ENCODE measurements around the gene UPF3A. TPM values are rescaled to one million over a fixed set of nuclear protein-coding genes. Genes with fewer than 3 reads are reported as not detected.

The UPF3A gene
- total RNA-seq, 4 donors from 2014 or later = 19.1 to 42.5 (median 25.6) TPM

DNA sequence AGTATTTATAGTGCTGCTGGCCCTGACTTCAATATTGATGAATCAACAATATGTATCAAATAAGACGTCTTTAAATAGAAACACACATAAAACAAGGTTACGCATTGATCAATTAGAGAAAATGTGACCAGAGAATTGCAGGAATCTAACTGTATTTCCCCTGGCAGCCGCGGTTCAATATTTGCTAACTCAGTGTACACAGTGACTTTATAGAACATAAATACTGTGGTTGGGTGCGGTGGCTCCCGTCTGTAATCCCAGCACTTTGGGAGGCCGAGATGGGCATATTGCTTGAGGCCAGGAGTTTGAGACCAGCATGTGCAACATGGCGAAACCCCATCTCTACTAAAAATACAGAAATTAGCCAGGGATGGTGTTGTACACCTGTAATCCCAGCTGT is 22.8 kb upstream of the UPF3A start:
- H3K27me3 ChIP-seq = no peaks in the 10 kb centered on the region
- H3K4me3 ChIP-seq = no peak overlapping the region
- H3K9me3 ChIP-seq = no peaks in the 10 kb centered on the region
- peaks cover 13 to 100% (median 19%) of the 10 kb centered on the region in 3 donors for H3K36me3 ChIP-seq
- WGBS, 2 donors = 96% methylated on average over 8 of the region's 8 CpGs
- TF ChIP-seq, protein P1, sequence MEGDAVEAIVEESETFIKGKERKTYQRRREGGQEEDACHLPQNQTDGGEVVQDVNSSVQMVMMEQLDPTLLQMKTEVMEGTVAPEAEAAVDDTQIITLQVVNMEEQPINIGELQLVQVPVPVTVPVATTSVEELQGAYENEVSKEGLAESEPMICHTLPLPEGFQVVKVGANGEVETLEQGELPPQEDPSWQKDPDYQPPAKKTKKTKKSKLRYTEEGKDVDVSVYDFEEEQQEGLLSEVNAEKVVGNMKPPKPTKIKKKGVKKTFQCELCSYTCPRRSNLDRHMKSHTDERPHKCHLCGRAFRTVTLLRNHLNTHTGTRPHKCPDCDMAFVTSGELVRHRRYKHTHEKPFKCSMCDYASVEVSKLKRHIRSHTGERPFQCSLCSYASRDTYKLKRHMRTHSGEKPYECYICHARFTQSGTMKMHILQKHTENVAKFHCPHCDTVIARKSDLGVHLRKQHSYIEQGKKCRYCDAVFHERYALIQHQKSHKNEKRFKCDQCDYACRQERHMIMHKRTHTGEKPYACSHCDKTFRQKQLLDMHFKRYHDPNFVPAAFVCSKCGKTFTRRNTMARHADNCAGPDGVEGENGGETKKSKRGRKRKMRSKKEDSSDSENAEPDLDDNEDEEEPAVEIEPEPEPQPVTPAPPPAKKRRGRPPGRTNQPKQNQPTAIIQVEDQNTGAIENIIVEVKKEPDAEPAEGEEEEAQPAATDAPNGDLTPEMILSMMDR (IDR thresholded peaks at IDR 0.05) = no peak
- no peak for TF ChIP-seq POLR2A (IDR thresholded peaks at IDR 0.05)
- no peak for DNase-seq
- intact Hi-C loops (cut with DNase I) = no loop called here
- no peak overlapping the region for H3K27ac ChIP-seq
- no peaks in the 10 kb centered on the region for H3K4me1 ChIP-seq

DNA sequence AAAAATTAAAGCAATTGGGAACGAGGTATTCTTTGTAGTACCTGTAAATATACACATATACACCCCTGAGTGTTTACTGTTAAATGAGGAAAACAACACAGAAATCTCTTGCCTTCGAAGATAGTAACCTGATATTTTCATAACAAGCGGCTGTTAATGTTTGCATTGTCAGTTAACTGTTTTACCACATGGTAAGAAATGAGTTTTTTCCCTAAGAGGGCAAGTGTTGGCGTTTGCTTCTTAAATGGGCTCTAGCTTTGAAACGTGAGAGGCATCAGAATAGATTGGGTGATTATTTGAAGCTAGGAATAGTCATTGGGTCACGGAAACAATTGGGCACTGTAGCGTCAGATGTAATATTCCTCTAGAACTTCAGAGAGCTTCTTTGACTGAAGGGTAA is 22.0 kb upstream of the UPF3A start:
- Histone ChIP-seq H3K36me3 (peaks cover 13 to 100% (median 27%) of the 10 kb centered on the region in 3 donors), H3K27me3 (no peaks in the 10 kb centered on the region), H3K9me3 (no peaks in the 10 kb centered on the region), H3K27ac (no peak overlapping the region), H3K4me3 (no peak overlapping the region), H3K4me1 (no peaks in the 10 kb centered on the region)
- no peak for DNase-seq
- 82% methylated on average over 7 of the region's 7 CpGs for WGBS, 2 donors
- intact Hi-C loops (cut with DNase I) = no loop called here
- TF ChIP-seq, protein P1 (IDR thresholded peaks at IDR 0.05) = no peak
- TF ChIP-seq POLR2A (IDR thresholded peaks at IDR 0.05) = no peak

DNA sequence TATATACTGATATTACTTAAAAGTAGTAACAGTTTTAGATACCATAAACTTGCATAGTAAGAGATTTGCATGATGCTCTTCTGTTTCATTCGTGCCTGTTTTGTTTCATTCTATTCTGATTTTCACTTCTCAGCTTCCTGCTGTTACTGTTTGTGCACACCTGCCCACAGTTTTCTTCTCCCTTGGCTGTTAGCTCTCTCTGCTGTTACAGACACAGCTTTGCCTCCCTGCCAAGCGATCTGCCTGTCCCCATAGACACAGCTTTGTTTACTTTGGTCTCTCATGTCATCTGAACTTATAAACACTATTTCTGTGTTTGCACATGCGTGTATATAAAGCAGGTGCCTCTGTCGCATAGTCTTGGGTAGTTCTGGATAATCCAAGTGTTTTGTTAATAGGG is 21.4 kb upstream of the UPF3A start:
- no peak for DNase-seq
- Histone ChIP-seq H3K36me3 (peaks cover 13 to 100% (median 28%) of the 10 kb centered on the region in 3 donors), H3K27me3 (no peaks in the 10 kb centered on the region), H3K9me3 (no peaks in the 10 kb centered on the region), H3K4me1 (no peaks in the 10 kb centered on the region), H3K27ac (no peak overlapping the region), H3K4me3 (no peak overlapping the region)
- WGBS, 2 donors = 64 to 78% methylated on average over 4 of the region's 4 CpGs
- TF ChIP-seq, protein P1 (IDR thresholded peaks at IDR 0.05) = no peak
- no peak for TF ChIP-seq POLR2A (IDR thresholded peaks at IDR 0.05)
- intact Hi-C loops (cut with DNase I) = no loop called here

DNA sequence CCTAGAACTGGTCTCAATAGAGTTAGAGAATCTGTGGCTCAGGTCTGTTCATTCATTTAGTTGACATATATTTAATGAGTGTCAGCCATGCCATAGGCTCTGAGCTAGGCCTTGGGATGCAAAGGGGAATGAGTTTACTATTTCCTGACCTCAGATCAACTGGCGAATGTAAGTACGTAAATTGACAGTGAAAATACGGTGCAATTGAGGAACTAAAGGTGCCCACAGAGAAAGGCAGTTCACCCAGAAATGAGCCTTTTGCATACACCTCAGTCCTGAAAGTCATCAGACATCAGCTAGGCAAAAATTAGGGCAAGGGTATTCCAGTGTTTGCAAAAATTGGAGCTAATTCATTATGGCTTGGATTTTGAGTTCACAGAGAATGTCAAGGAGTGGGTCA is 20.6 kb upstream of the UPF3A start:
- no peak for TF ChIP-seq POLR2A (IDR thresholded peaks at IDR 0.05)
- TF ChIP-seq, protein P1 (IDR thresholded peaks at IDR 0.05) = no peak
- H3K9me3 ChIP-seq = no peaks in the 10 kb centered on the region
- H3K36me3 ChIP-seq = peaks cover 13 to 100% (median 31%) of the 10 kb centered on the region in 3 donors
- no peaks in the 10 kb centered on the region for H3K27me3 ChIP-seq
- intact Hi-C loops (cut with DNase I) = no loop called here
- no peak overlapping the region for H3K27ac ChIP-seq
- 86 to 89% methylated on average over 3 of the region's 3 CpGs for WGBS, 2 donors
- DNase-seq = no peak
- no peaks in the 10 kb centered on the region for H3K4me1 ChIP-seq
- H3K4me3 ChIP-seq = no peak overlapping the region

DNA sequence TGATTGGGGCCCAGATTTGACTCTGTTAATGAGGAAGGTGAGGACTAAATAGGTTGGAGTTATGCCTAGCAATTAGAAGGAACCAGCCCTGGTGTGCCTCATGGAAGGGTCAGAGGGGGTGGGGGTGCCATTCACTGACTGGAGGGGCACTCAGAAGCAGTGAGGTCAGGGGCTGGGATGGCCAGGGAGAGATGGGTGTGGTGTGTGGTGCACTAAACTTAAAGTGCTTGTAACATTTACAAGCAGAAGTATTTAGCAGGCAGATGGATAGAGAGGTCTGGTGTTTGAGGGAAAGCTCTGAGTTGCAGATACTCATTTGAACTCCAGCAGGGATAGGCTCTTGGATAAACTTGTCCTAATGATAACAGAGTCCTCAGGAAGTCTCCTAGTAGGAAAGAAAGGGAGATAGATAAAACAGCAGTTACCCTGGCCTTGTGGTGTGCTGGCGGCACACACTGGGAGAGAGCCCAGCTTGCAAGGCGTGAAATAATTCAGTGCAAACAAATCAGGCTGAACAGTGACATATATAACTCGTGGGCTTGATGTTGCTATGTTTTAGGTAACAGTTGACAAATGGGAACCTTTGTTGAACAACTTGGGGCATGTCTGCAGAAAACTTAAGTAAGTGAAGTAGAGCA is 20.0 kb upstream of the UPF3A start:
- 73 to 74% methylated on average over 3 of the region's 3 CpGs for WGBS, 2 donors
- no peaks in the 10 kb centered on the region for H3K4me1 ChIP-seq
- intact Hi-C loops (cut with DNase I) = no loop called here
- H3K27me3 ChIP-seq = no peaks in the 10 kb centered on the region
- DNase-seq = no peak
- no peak for TF ChIP-seq POLR2A (IDR thresholded peaks at IDR 0.05)
- TF ChIP-seq, protein P1 (IDR thresholded peaks at IDR 0.05) = no peak
- no peaks in the 10 kb centered on the region for H3K9me3 ChIP-seq
- H3K36me3 ChIP-seq = peaks cover 14 to 100% (median 36%) of the 10 kb centered on the region in 3 donors
- H3K4me3 ChIP-seq = no peak overlapping the region
- no peak overlapping the region for H3K27ac ChIP-seq
